ENCODE measurements around the gene PFKFB1.

PFKFB1 gene

DNA sequence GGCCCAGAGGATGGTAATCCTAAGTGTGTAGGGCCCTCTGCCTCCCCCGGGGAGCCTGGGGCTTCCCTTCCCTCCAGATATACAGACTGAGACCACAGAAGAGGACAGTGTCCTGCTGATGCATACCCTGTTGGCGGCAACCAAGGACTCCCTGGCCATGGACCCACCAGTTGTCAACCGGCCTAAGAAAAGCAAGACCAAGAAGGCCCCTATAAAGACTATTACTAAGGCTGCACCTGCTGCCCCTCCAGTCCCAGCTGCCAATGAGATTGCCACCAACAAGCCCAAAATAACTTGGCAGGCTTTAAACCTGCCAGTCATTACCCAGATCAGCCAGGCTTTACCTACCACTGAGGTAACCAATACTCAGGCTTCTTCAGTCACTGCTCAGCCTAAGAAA, 71.4 kb downstream of the PFKFB1 start:
- DNase-seq: no peak
- Mint-ChIP-seq H3K4me3 (no peak overlapping the region), H3K27ac (no peak overlapping the region), H3K36me3 (ENCODE audit: low read depth) (no peaks in the 10 kb centered on the region), H3K9me3 (no peaks in the 10 kb centered on the region), H3K4me1 (peaks cover 11% of the 10 kb centered on the region), H3K27me3 (peaks cover 4% of the 10 kb centered on the region)
- ATAC-seq: no peak

DNA sequence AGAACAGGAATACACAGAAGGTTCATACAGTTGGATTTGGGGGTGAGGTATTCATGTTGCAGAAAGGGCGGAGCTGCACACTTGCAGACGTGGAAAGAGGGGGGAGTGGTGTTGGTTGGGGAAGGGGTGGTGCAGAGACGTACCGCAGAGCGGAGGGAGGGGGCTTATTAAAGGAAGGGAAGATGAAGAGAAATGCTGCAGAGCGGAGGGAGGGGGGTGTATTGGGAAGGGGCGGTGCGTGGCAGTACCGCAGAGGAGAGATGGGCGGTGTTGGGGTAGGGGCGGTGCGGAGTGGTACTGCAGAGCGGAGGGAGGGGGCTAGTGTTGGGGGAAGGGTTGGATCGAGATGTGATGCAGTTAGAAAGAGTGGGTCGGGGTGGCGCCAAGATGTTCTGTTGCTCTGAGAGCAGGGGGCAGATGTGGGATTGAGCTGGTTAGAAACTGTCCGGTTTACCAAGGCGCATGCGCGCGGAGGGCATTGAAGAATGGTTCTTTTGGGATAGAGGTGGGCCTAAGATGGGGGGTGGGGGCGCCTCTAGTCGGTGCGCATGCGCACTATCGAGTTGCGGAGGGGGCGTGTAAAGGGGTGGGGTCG, 72.5 kb downstream of the PFKFB1 start:
- peak overlapping the region; percentile 82 for H3K4me3 Mint-ChIP-seq
- ATAC-seq: peak; percentile 40
- no peaks in the 10 kb centered on the region for H3K36me3 Mint-ChIP-seq (ENCODE audit: low read depth)
- no peaks in the 10 kb centered on the region for H3K9me3 Mint-ChIP-seq
- peak; percentile 53 for DNase-seq
- peak overlapping the region; percentile 65 for H3K27ac Mint-ChIP-seq
- H3K27me3 Mint-ChIP-seq: peaks cover 4% of the 10 kb centered on the region
- H3K4me1 Mint-ChIP-seq: peaks cover 11% of the 10 kb centered on the region

DNA sequence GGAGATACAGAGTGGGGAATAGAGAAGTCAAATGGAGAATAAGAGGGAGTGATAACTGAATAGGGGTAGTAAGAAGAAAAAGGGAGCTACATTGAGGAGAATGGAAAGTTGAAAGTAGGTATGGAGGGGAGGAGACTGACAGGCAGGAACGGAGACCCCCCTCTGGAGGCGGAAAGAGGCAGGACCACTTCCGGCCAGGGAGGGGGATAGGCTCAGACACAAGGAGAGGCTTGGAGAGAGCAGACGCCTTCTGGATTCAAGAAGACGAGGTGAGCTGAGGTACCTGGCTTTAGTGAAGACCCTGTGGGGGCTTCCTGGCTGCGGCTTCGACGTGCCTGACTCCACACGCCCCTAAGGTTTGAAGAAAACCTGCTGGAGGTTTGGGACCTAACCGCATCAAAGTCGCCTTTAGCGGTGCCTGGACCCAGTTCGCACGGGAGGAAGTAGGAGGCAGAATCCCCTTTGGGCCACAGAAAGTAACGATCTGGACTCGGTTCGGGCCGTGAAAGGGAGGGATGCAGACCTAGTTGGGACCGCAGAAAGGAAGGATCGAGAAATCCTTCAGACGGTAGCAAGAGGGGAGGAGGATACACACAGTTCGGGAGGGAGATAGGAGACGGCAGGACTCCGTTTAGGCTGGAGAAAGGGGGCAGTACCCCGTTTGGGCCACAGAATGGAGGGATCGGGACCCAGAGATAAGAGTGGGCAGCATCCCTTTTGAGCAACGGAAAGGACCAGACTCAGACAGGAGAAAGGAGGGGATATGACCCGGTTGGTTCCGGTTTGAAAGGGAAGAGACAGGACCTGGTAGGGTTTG, 73.2 kb downstream of the PFKFB1 start, which contains the start of gene TRO:
TSS of gene TRO (plus strand) at position 215 of the 817 bp plus-strand sequence. CDS start 1,423 bp downstream, outside the sequence.
- peak; percentile 24 for ATAC-seq
- Mint-ChIP-seq H3K27ac (peak within 1 kb of the TSS; percentile 65), H3K4me3 (peak within 1 kb of the TSS; percentile 82), H3K9me3 (no peaks in the 10 kb centered on the region), H3K36me3 (ENCODE audit: low read depth) (no peaks in the 10 kb centered on the region), H3K27me3 (peaks cover 6% of the 10 kb centered on the region), H3K4me1 (peaks cover 11% of the 10 kb centered on the region)
- peak; percentile 2 for DNase-seq

DNA sequence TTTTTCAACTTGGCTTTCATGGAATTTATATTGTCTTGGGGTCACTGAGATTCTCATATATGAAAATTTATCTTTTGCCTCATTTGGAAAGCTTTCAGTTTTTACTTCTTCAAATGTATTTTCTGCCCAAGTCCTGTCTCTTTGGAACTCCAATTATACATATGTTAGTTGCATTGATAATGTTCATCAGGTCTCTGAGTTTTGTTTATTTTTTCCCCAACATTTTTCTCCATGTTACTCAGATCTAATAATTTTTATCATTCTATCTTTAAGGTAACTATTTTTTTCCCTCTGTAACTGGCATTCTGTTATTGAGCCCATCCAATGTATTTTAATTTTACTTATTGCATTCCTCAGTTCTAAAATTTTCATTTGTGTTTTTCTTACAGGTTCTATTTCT, 84.0 kb downstream of the PFKFB1 start:
- H3K4me3 Mint-ChIP-seq: no peak overlapping the region
- H3K4me1 Mint-ChIP-seq: no peaks in the 10 kb centered on the region
- ATAC-seq (no peak), DNase-seq (no peak)
- no peaks in the 10 kb centered on the region for H3K36me3 Mint-ChIP-seq (ENCODE audit: low read depth)
- no peaks in the 10 kb centered on the region for H3K27me3 Mint-ChIP-seq
- no peak overlapping the region for H3K27ac Mint-ChIP-seq
- H3K9me3 Mint-ChIP-seq: peaks cover 11% of the 10 kb centered on the region

DNA sequence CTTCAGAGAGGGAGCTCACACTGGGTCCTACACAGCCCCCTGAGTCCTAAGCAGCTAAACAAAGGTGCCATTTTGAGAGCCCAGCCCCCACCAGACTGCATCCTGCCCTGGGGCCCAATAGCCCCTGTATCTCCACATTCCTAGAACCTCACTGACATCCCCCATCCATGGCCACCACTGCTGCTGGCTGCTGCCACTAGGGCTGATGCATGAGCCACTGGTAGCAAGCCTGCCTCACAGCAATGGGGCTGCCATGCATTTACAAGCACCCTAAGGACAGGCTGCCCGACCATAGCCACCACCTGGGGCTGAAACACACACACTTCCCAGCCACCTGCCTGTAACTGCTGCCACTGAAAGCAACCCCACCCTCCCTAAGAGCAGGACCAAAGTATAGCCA, 99.8 kb downstream of the PFKFB1 start:
- Mint-ChIP-seq H3K36me3 (ENCODE audit: low read depth) (no peaks in the 10 kb centered on the region), H3K27me3 (peaks cover 2% of the 10 kb centered on the region), H3K4me3 (no peak overlapping the region), H3K9me3 (no peaks in the 10 kb centered on the region), H3K27ac (no peak overlapping the region), H3K4me1 (no peaks in the 10 kb centered on the region)
- DNase-seq: no peak
- ATAC-seq: no peak

DNA sequence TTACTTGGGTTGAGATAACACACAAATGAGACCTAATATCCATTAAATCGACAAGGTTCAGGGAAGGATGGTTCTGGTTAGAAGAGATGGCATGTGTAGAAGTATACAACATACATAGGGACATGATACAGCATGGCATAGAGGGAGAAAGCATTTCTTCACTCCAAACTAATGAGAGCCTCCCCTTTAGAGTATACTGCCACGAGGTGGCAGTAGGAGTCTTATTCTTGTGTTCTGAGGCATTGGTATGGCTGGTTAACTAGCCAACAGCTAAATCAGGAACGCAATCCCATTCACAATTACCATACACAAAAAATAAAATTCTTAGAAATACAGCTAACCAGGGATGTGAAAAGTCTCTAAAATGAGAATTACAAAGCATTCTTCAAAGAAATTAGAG, 102.4 kb downstream of the PFKFB1 start:
- Mint-ChIP-seq H3K4me1 (no peaks in the 10 kb centered on the region), H3K9me3 (no peaks in the 10 kb centered on the region), H3K4me3 (no peak overlapping the region), H3K27ac (no peak overlapping the region), H3K27me3 (peaks cover 2% of the 10 kb centered on the region), H3K36me3 (ENCODE audit: low read depth) (no peaks in the 10 kb centered on the region)
- ATAC-seq (no peak), DNase-seq (peak; percentile 10)

DNA sequence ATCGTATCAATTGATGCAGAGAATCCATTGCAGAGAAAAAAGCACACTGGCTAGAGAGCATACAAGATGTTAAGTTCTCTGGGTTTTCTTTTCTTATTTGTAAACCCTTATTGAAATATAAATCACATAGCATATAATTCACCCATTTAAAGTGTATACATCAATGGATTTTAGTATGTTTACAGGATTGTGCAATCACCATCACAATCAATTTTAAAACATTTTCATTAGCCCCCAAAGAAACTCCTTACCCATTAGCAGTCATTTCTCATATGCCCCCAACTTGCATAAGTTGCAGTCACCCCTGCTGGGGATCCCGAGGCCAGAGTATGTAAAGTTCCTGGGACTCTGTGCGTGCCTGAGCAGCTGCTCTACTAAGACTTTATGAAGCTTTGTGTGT, 108.2 kb downstream of the PFKFB1 start:
- H3K4me1 Mint-ChIP-seq: no peaks in the 10 kb centered on the region
- no peaks in the 10 kb centered on the region for H3K9me3 Mint-ChIP-seq
- H3K27ac Mint-ChIP-seq: no peak overlapping the region
- peaks cover 7% of the 10 kb centered on the region for H3K27me3 Mint-ChIP-seq
- no peak for ATAC-seq
- no peak for DNase-seq
- no peaks in the 10 kb centered on the region for H3K36me3 Mint-ChIP-seq (ENCODE audit: low read depth)
- H3K4me3 Mint-ChIP-seq: no peak overlapping the region
